ENCODE results near the gene CBLC. TPM values are rescaled to one million over a fixed set of nuclear protein-coding genes. Genes with fewer than 3 reads are reported as not detected.

The CBLC gene
- total and polyA plus RNA-seq, 2 of the 4 experiments (the other 2 are of a cell fraction): not detected

- ChIA-PET CTCF (interaction anchor here (0.6 to 4.0 kb wide), 3 partner anchors 30 to 76 kb away, joined by 3 to 23 read pairs (median 5); no protein-coding TSS in a partner anchor), POLR2A (ENCODE audit: unreplicated experiment) (no interaction called here)
- ATAC-seq (ENCODE audit: low read depth) (no peak), DNase-seq (no peak)
- H2BK15ac ChIP-seq (ENCODE audit: low read depth, low read length): no peak overlapping the region
- no peak for TF ChIP-seq MAZ (IDR thresholded peaks at IDR 0.05; ENCODE audit: borderline replicate concordance, low read depth, low read length)
- TF ChIP-seq CEBPB (IDR thresholded peaks at IDR 0.05; ENCODE audit: low read depth, low read length): peak; percentile 55; the same call in 1 of the 2 replicates
- no peak for TF ChIP-seq USF2 (IDR thresholded peaks at IDR 0.05; ENCODE audit: low read depth, low read length)
- no peak for TF ChIP-seq ELK1 (IDR thresholded peaks at IDR 0.05; ENCODE audit: borderline replicate concordance, low read depth, low read length)
- H4K5ac ChIP-seq (ENCODE audit: low read depth, low read length): no peak overlapping the region
- dilution Hi-C loops (cut with HindIII; ENCODE audit: low sequenced_read_pairs, unreplicated experiment): no loop called here
- no peak overlapping the region for H4K8ac ChIP-seq (ENCODE audit: low read depth in 2 of 2, low read length in 2 of 2)
- H3K23ac ChIP-seq (ENCODE audit: low read depth, low read length): no peak overlapping the region
- H3K4me2 ChIP-seq (ENCODE audit: low read depth, low read length): no peak overlapping the region
- H3K9me1 ChIP-seq (ENCODE audit: insufficient read depth, low read length): peaks cover 3% of the 10 kb centered on the region
- no peak overlapping the region for H3K27ac ChIP-seq (ENCODE audit: insufficient read depth, low read length)
- no peak overlapping the region for H3K9ac ChIP-seq (ENCODE audit: low read depth, low read length)
- H3K9me3 ChIP-seq (ENCODE audit: control insufficient read depth, insufficient read depth, low read length): peaks cover 3% of the 10 kb centered on the region; the same call in 1 of the 2 replicates
- H2AK5ac ChIP-seq (ENCODE audit: low read depth, low read length): peak overlapping the region; percentile 91
- no peak overlapping the region for H2BK120ac ChIP-seq (ENCODE audit: low read depth, low read length)
- no TSS peak for BruUV-seq (replicated peaks)
- no peak overlapping the region for H2AFZ ChIP-seq (replicated peaks; ENCODE audit: low read length, poor library complexity)
- no peak overlapping the region for H2BK5ac ChIP-seq (ENCODE audit: low read depth, low read length, poor library complexity, severe bottlenecking)
- peak overlapping the region; percentile 9 for H2AK9ac ChIP-seq (replicated peaks; ENCODE audit: low read depth, low read length, poor library complexity)
- intact Hi-C loops (cut with micrococcal nuclease): no loop called here
- H2BK20ac ChIP-seq (ENCODE audit: low read depth, low read length): no peak overlapping the region; the same call in 1 of the 2 replicates
- H3K18ac ChIP-seq (ENCODE audit: low read depth, low read length): no peak overlapping the region
- H4K91ac ChIP-seq (ENCODE audit: insufficient read depth, low read depth, low read length): no peak overlapping the region
- no peak overlapping the region for H3K56ac ChIP-seq (ENCODE audit: extremely low read depth, insufficient read depth, low read length)
- H3K4me3 ChIP-seq (ENCODE audit: insufficient read depth, low read depth, low read length): no peak overlapping the region
- H3K4ac ChIP-seq (ENCODE audit: low read depth, low read length): no peak overlapping the region; the same call in 1 of the 2 replicates
- H4K20me1 ChIP-seq (ENCODE audit: insufficient read depth, low read length): no peaks in the 10 kb centered on the region
- H3K79me1 ChIP-seq (ENCODE audit: low read depth in 1 of 2, low read length in 2 of 2): peaks cover 0 to 5% of the 10 kb centered on the region in 2 experiments; a peak in 2 of 4 replicates
- in situ Hi-C loops (cut with MboI; ENCODE audit: low sequenced_read_pairs): no loop called here
- no peaks in the 10 kb centered on the region for H3K27me3 ChIP-seq (ENCODE audit: control insufficient read depth, insufficient read depth, low read length)
- no peak overlapping the region; the same call in 1 of the 2 replicates for H3K14ac ChIP-seq (replicated peaks; ENCODE audit: low read depth, low read length)
- peaks cover 3% of the 10 kb centered on the region for H3K4me1 ChIP-seq (ENCODE audit: control insufficient read depth, insufficient read depth, low read length)
- peaks cover 7% of the 10 kb centered on the region for H3K36me3 ChIP-seq (ENCODE audit: control insufficient read depth, insufficient read depth, low read length)
- 77% methylated on average over 14 of the region's 22 CpGs; no CpG with 5 or more reads in 1 of the 2 experiments for WGBS, 2 experiments (ENCODE audit: extremely low coverage in 2 of 2, insufficient read length in 1 of 2)
These were observed 12.4 kb upstream of the CBLC start for GRCh38 chr19:44765033-44765948.

All from IMR-90 (cell line).